Stomach (tissue), 9 donors: ENCODE data around the gene SOSTDC1. TPM values are rescaled to one million over a fixed set of nuclear protein-coding genes. Genes with fewer than 3 reads are reported as not detected.
A peak's percentile ranks its signal among the peaks of the same experiment; 100 is the strongest.

Experiments
- DNase-seq, 2 donors: peaks; one replicate each; pipeline versions ENCODE4 v3.0.0 to v3.0.0-alpha.2; 2013 to 2019
- H3K27ac ChIP-seq, 5 donors: fragments of 200-600 bp in 4 of 5; sonication (generic) in 4 of 5; one replicate each; pipeline ENCODE4 v1.5.1; 2013 to 2019; ENCODE audit warnings: mild to moderate bottlenecking in 1 of 5, moderate library complexity in 1 of 5
- H3K27me3 ChIP-seq, 3 donors: fragments of 200-600 bp; sonication (generic); one replicate each; pipeline ENCODE4 v1.5.1; 2017 to 2019; ENCODE audit warnings: mixed run types in 1 of 3
- H3K36me3 ChIP-seq, 4 donors: fragments of 200-600 bp; sonication (generic); 1 replicate in 3 of 4; 2 replicates in 1 of 4; pipeline ENCODE4 v1.5.1; 2016 to 2019
- H3K4me1 ChIP-seq, 4 donors: fragments of 200-600 bp; sonication (generic); one replicate each; pipeline ENCODE4 v1.5.1; 2016 to 2019
- H3K4me3 ChIP-seq, 4 donors: fragments of 200-600 bp; sonication (generic) in 3 of 4; one replicate each; pipeline ENCODE4 v1.5.1; 2016 to 2019; ENCODE audit warnings: mild to moderate bottlenecking in 1 of 4
- H3K9me3 ChIP-seq, 4 donors: fragments of 200-600 bp; sonication (generic); one replicate each; pipeline ENCODE4 v1.5.1; 2016 to 2019
- CTCF ChIP-seq, 7 experiments: fragments of 450-650 bp in 4 of 7; fragments of 200-600 bp in 3 of 7; sonication (generic) in 3 of 7; IDR thresholded peaks; one replicate each; pipeline ENCODE4 v1.5.1; 2016 to 2019; ENCODE audit warnings: antibody characterized with exemption in 7 of 7, control low read depth in 2 of 7, mild to moderate bottlenecking in 1 of 7
- EP300 ChIP-seq: sonication (generic); formaldehyde crosslinking; IDR thresholded peaks from one replicate; pipeline ENCODE4 v1.6.1; 2017; ENCODE audit warnings: antibody characterized with exemption
- POLR2A ChIP-seq, 4 donors: fragments of 450-650 bp; IDR thresholded peaks; one replicate each; pipeline ENCODE4 v1.6.1; 2016; ENCODE audit warnings: antibody characterized with exemption in 4 of 4, control low read depth in 2 of 4, mild to moderate bottlenecking in 1 of 4, moderate library complexity in 1 of 4
- POLR2AphosphoS5 ChIP-seq, 3 donors: sonication (generic); formaldehyde crosslinking; IDR thresholded peaks; one replicate each; pipeline ENCODE4 v1.6.1; 2016; ENCODE audit warnings: antibody characterized with exemption in 3 of 3
- WGBS, 5 donors: extraction: QIAGEN DNeasy Blood & Tissue Kit in 3 of 5; methylation state at CpG; one replicate each; pipeline versions ENCODE4 v1.1.5 to v1.1.7; 2013 to 2018; 5-methylcytosine and 5-hydroxymethylcytosine counted together
- intact Hi-C: fragments of 100-400 bp; cut with DNase I; formaldehyde crosslinking; loops from one replicate; pipeline ENCODE4 v1.15.1; 2023; ENCODE audit warnings: low total_unique reads
- polyA plus RNA-seq, 3 donors: library from polyadenylated mRNA; stranded (reverse); fragments of 200-250 nt; gene quantifications; one replicate each; pipeline ENCODE4 v1.2.3, GENCODE V29; 2013
- total RNA-seq, 5 donors: library from RNA; depleted of rRNA; stranded (reverse); fragments of >200 nt; gene quantifications; one replicate each; pipeline versions ENCODE4 v1.1.0 to v1.2.3, GENCODE V29; 2014 to 2016
- donor health status: healthy with polysubstance abuse.
- donor health status: Bipolar disorder and iron deficiency.
- donor health status: healthy.

SOSTDC1 gene
- total and polyA plus RNA-seq, 8 donors, result 0.89 to 21.2 (median 9.0) TPM; not detected in 1

GRCh38 chr7:16428182-16428581 is 37.4 kb downstream of the SOSTDC1 start:
- Histone ChIP-seq H3K36me3 (no peaks in the 10 kb centered on the region), H3K4me3 (no peak overlapping the region), H3K27me3 (no peaks in the 10 kb centered on the region), H3K9me3 (no peaks in the 10 kb centered on the region), H3K4me1 (peaks cover 0 to 13% (median under 1%) of the 10 kb centered on the region in 4 donors), H3K27ac (peak overlapping the region in 1 of 5 donors; percentile 1)
- no peak for DNase-seq
- TF ChIP-seq POLR2A (IDR thresholded peaks at IDR 0.05) (no peak), EP300 (no peak), POLR2AphosphoS5 (IDR thresholded peaks at IDR 0.05) (no peak), CTCF (IDR thresholded peaks at IDR 0.05) (no peak)
- intact Hi-C loops, result no loop called here

- peaks cover 20 to 36% (median 26%) of the 10 kb centered on the region in 4 donors for H3K4me1 ChIP-seq
- 38 to 84% (median 47%) methylated on average over 1 of the region's 1 CpG for WGBS, 5 donors
- H3K36me3 ChIP-seq, result no peaks in the 10 kb centered on the region
- no peaks in the 10 kb centered on the region for H3K27me3 ChIP-seq
- H3K27ac ChIP-seq, result peak overlapping the region in 2 of 5 donors; percentile 97 to 99
- no peaks in the 10 kb centered on the region for H3K9me3 ChIP-seq
- TF ChIP-seq EP300, result no peak
- TF ChIP-seq POLR2A (IDR thresholded peaks at IDR 0.05), result no peak
- no peak for TF ChIP-seq CTCF (IDR thresholded peaks at IDR 0.05)
- TF ChIP-seq POLR2AphosphoS5 (IDR thresholded peaks at IDR 0.05), result no peak
- no peak for DNase-seq
- intact Hi-C loops, result no loop called here
- H3K4me3 ChIP-seq, result no peak overlapping the region
These were observed 41.8 kb downstream of the SOSTDC1 start for GRCh38 chr7:16423761-16424160.

GRCh38 chr7:16422917-16423316 is 42.6 kb downstream of the SOSTDC1 start:
- Histone ChIP-seq H3K27ac (peak overlapping the region; percentile 65 to 99 (median 97)), H3K27me3 (no peaks in the 10 kb centered on the region), H3K4me3 (no peak overlapping the region), H3K4me1 (peaks cover 20 to 36% (median 24%) of the 10 kb centered on the region in 4 donors), H3K36me3 (no peaks in the 10 kb centered on the region), H3K9me3 (no peaks in the 10 kb centered on the region)
- WGBS, 5 donors, result 61 to 81% (median 77%) methylated on average over 3 of the region's 3 CpGs
- no peak for TF ChIP-seq POLR2A (IDR thresholded peaks at IDR 0.05)
- peak in 1 of 3 donors; percentile 11 for TF ChIP-seq POLR2AphosphoS5 (IDR thresholded peaks at IDR 0.05)
- TF ChIP-seq EP300, result no peak
- no peak for TF ChIP-seq CTCF (IDR thresholded peaks at IDR 0.05)
- intact Hi-C loops, result no loop called here
- peak in 1 of 2 donors; percentile 7 for DNase-seq

GRCh38 chr7:16422103-16422435 is 43.5 kb downstream of the SOSTDC1 start:
- WGBS, 5 donors, result 43 to 60% (median 53%) methylated on average over 1 of the region's 1 CpG
- TF ChIP-seq POLR2AphosphoS5 (IDR thresholded peaks at IDR 0.05) (no peak), POLR2A (IDR thresholded peaks at IDR 0.05) (no peak), EP300 (no peak), CTCF (IDR thresholded peaks at IDR 0.05) (no peak)
- no peaks in the 10 kb centered on the region for H3K9me3 ChIP-seq
- H3K4me3 ChIP-seq, result no peak overlapping the region
- H3K27ac ChIP-seq, result peak overlapping the region in 4 of 5 donors; percentile 97 to 99 (median 98)
- H3K4me1 ChIP-seq, result peaks cover 20 to 36% (median 24%) of the 10 kb centered on the region in 4 donors
- intact Hi-C loops, result no loop called here
- H3K27me3 ChIP-seq, result no peaks in the 10 kb centered on the region
- peak in 1 of 2 donors; percentile 35 for DNase-seq
- no peaks in the 10 kb centered on the region for H3K36me3 ChIP-seq
